A172 (cell line): ENCODE measurements around the gene LIPM. TPM values are rescaled to one million over a fixed set of nuclear protein-coding genes. Genes with fewer than 3 reads are reported as not detected.

ENCODE experiments used
- DNase-seq: peaks from one replicate; pipeline ENCODE4 v3.0.0-alpha.2; 2015; ENCODE audit warnings: low spot score
- total RNA-seq: library from RNA; depleted of rRNA; stranded (reverse); fragments of >200 nt; shearing (Covaris generic); gene quantifications from 2 replicates; pipeline ENCODE4 v1.2.3, GENCODE V29; 2014

Gene LIPM
- total RNA-seq, 1 experiment from 2014 or later = not detected

GRCh38 chr10:88838766-88839350 is 36.3 kb downstream of the LIPM start:
- no peak for DNase-seq

GRCh38 chr10:88840104-88840503 is 37.6 kb downstream of the LIPM start:
- DNase-seq = no peak

DNA sequence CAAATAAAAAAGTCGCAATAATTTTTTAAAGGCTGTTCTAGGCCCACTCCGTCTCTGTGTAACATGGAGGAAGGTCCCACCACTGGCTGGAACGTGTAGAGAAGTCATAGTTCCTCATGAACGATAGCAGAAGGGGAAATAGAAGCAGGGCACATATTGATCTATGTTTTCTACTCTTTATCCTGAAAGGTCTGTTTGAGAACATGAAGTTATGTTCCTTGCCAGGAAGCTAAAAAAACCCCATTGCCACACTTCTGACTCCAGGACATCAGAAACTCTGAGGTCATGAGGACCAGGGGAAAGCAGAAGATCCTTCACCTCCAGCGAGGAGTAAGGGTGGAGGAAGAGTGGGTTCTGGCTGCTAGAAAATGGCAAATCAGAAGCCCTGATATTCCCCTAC is 38.4 kb downstream of the LIPM start:
- DNase-seq = no peak

DNA sequence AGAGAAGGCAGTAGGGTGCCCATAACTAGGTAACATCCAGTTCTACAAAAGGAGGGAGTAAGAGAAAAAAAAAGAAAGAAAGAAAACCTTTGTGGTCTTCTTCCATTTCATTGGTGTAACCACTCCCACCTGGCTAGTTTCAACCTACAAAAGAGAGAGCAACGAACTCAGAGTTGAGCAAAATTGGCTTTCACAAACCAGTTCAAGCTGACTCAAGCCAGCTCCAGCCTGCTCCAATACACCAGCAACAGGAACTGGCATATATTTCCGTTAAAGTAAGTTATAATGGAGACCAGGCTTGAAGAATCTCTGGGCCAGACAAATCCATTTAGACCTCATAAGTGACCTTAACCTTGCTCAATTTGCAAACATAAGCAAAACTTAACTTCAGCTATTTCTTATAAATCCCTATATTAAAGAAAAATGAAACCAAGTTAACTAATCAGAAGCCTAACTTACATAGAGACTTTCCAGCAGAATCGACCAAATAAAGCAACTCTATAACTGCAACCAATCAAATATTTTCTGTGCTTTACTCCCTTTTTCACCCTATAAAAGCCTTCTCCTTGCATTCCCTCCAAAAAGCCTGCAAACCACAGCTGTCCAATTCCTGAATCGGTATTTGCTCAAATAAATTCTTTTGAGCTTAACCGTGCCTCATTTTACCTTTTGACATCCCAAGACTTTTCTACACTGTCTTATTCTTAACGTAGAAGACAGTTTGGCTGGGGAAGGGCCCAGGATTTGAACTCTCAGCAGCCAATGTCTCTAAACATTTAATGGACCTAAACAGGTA is 39.0 kb downstream of the LIPM start:
- DNase-seq = no peak

DNA sequence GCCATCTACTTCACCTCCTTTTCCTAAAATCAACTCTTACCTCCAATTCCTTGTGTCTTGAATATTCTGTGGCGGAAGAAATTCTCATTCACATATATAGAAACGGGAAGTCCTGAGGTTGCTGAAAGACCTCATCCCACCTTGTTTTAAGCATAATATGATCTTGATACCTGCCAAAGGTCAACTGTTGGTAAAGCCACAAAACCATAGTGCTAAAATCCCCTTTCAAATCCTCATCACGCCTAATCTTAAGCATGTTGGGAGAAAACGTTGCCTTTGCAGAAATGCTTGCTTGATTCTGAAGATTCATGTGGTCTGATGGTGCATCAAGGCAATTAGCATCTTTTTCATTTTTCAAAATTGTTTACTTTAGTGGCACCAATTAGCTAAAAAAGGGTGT is 40.6 kb downstream of the LIPM start:
- DNase-seq = no peak

GRCh38 chr10:88848499-88848898 is 46.0 kb downstream of the LIPM start:
- DNase-seq = peak; percentile 81

DNA sequence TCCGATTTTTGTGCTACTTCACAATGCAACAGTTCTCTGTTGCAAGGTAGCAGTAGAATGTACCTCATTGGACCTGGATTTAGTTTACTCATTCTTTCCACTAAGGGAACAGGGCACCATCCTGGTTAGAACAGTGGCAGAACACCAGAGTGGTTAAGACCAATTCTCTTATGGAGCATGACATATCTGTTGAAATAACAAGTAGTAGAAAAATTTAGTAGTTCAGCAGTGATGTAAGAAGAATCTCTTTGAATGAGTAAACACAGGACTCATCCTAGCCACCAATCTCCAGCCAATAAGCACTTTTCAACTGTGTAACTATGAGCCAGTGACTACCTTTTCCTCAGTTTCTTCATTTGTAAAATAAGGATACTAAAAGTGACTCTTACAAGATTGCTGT is 46.7 kb downstream of the LIPM start:
- no peak for DNase-seq

DNA sequence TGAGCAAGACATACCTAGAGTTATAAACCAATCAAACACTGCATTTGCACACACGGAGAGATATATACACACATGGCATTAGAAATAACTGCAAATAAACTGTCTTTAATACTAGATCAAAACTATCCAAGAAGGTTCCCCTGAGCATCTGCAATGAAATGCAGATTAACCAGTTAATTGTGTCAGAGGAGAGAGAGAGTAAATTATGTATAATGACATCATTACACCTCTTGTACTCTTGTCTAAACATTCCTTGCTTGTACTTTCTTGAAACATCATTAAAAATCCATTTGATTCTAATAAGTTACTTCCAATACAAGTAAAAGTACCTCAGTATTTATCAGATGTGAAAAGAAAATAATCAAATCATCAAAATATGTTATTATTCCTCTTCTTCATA is 48.2 kb downstream of the LIPM start:
- no peak for DNase-seq

- peak; percentile 26 for DNase-seq
Observed at GRCh38 chr10:88851706-88852105, 49.2 kb downstream of the LIPM start, which contains the start of gene ANKRD22. Gene ANKRD22 (minus strand): TSS chr10:88851844. CDS start chr10:88851607, 237 bp downstream.

GRCh38 chr10:88852327-88852726 is 49.8 kb downstream of the LIPM start:
- no peak for DNase-seq

- DNase-seq = no peak
Observed at GRCh38 chr10:88853155-88853881, 50.8 kb downstream of the LIPM start.

DNA sequence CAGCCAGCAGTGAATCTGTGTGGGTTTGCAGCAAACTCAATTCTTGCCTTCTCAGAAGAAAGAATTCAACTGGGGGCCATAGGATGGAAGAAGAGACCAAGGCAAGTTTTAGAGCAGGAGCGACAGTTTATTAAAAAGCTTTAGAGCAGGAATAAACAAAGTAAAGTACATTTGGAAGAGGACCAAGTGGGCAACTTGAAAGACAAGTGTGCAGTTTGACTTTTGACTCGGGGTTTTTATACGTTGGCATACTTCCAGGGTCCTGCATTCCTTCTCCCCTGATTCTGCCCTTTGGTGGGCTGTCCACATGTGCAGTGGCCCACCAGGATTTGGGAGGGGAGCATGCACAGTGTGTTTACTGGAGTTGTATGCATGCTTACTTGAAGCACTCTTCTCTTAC is 52.2 kb downstream of the LIPM start:
- no peak for DNase-seq

- DNase-seq = no peak
Observed at GRCh38 chr10:88857831-88858230, 55.3 kb downstream of the LIPM start.

DNA sequence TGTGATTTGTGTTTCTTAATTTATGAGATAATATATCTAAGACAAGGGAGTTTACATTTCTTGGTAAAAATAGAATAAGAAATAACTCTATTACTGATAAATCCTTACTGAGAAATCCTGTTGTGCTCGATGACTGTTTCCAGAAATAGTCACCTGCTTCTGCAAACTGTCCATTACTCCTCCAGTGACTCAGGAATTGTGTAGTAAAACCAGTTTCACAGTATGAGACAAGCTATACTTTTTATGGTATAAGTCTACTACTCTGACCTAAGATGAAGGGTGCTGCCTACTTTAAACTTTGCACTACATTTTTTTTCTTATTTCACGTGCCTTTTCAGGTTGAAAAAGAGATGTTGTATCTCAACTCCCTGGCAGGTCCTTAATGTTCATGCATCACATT is 56.0 kb downstream of the LIPM start:
- no peak for DNase-seq

GRCh38 chr10:88861036-88861435 is 58.5 kb downstream of the LIPM start:
- DNase-seq = no peak

- no peak for DNase-seq
Observed at GRCh38 chr10:88865281-88865876, 62.8 kb downstream of the LIPM start.

GRCh38 chr10:88866454-88866853 is 63.9 kb downstream of the LIPM start:
- no peak for DNase-seq

GRCh38 chr10:88870089-88870488 is 67.6 kb downstream of the LIPM start:
- no peak for DNase-seq
